Neuronal stem cell (in vitro differentiated cells): ENCODE measurements around the gene FCRLA.

Experiments
- DNase-seq: peaks from one replicate; pipeline ENCODE4 v3.0.0-alpha.2; 2013; ENCODE audit warnings: low spot score
- H2AFZ ChIP-seq: one replicate; pipeline ENCODE4 v1.6.1; 2013; ENCODE audit warnings: mild to moderate bottlenecking, low read length, inconsistent platforms
- H2AK5ac ChIP-seq: 2 replicates; pipeline ENCODE4 v1.6.1; 2013; ENCODE audit warnings: low read depth, mild to moderate bottlenecking, inconsistent platforms, low read length, moderate library complexity, mixed read lengths
- H2BK120ac ChIP-seq: 2 replicates; pipeline ENCODE4 v1.6.1; 2013; ENCODE audit warnings: low read depth, mild to moderate bottlenecking, inconsistent platforms, low read length, moderate library complexity, mixed read lengths
- H2BK12ac ChIP-seq: one replicate; pipeline ENCODE4 v1.6.1; 2013; ENCODE audit warnings: low read length, inconsistent platforms
- H2BK15ac ChIP-seq: 2 replicates; pipeline ENCODE4 v1.6.1; 2013; ENCODE audit warnings: mild to moderate bottlenecking, low read length, inconsistent platforms, mixed read lengths
- H2BK5ac ChIP-seq: one replicate; pipeline ENCODE4 v1.6.1; 2013; ENCODE audit warnings: inconsistent platforms, mild to moderate bottlenecking, low read length, moderate library complexity
- H3K14ac ChIP-seq: one replicate; pipeline ENCODE4 v1.6.1; 2013; ENCODE audit warnings: low read length, inconsistent platforms
- H3K18ac ChIP-seq: 2 replicates; pipeline ENCODE4 v1.6.1; 2013; ENCODE audit warnings: low read length, inconsistent platforms
- H3K23ac ChIP-seq: 2 replicates; pipeline ENCODE4 v1.6.1; 2013; ENCODE audit warnings: low read depth, mild to moderate bottlenecking, mixed read lengths, low read length, inconsistent platforms; ENCODE audit not compliant: poor library complexity
- H3K27ac ChIP-seq: replicated peaks from 3 replicates; pipeline ENCODE4 v1.5.1; 2013; ENCODE audit warnings: low read length, inconsistent platforms
- H3K27me3 ChIP-seq, 3 experiments: 2 replicates each; pipeline ENCODE4 v1.6.1; 2013; ENCODE audit warnings: low read length in 3 of 3, mild to moderate bottlenecking in 2 of 3, inconsistent platforms in 1 of 3, low read depth in 1 of 3, mixed read lengths in 1 of 3, moderate library complexity in 1 of 3; ENCODE audit not compliant: control insufficient read depth in 3 of 3, insufficient read depth in 3 of 3
- H3K36me3 ChIP-seq, 2 donors: replicated peaks in 1 of 2; 2 replicates each; pipeline ENCODE4 v1.6.1; 2013; ENCODE audit warnings: low read length in 2 of 2; ENCODE audit not compliant: control insufficient read depth in 2 of 2, insufficient read depth in 2 of 2
- H3K4ac ChIP-seq: 2 replicates; pipeline ENCODE4 v1.6.1; 2013; ENCODE audit warnings: inconsistent platforms, mild to moderate bottlenecking, low read length, moderate library complexity
- H3K4me1 ChIP-seq, 2 donors: 1 replicate in 1 of 2; 2 replicates in 1 of 2; pipeline ENCODE4 v1.6.1; 2013; ENCODE audit warnings: low read length in 2 of 2, low read depth in 1 of 2; ENCODE audit not compliant: control insufficient read depth in 2 of 2, insufficient read depth in 1 of 2
- H3K4me2 ChIP-seq: one replicate; pipeline ENCODE4 v1.6.1; 2013; ENCODE audit warnings: mild to moderate bottlenecking, low read length, inconsistent platforms; ENCODE audit not compliant: insufficient read depth, poor library complexity, severe bottlenecking
- H3K4me3 ChIP-seq, 2 donors: 2 replicates each; pipeline ENCODE4 v1.5.1; 2013; ENCODE audit warnings: low read length in 2 of 2, mild to moderate bottlenecking in 2 of 2, inconsistent platforms in 1 of 2, moderate library complexity in 1 of 2
- H3K79me1 ChIP-seq: one replicate; pipeline ENCODE4 v1.6.1; 2013; ENCODE audit warnings: low read depth, mild to moderate bottlenecking, inconsistent platforms, low read length, moderate library complexity
- H3K9ac ChIP-seq: one replicate; pipeline ENCODE4 v1.6.1; 2013; ENCODE audit warnings: mild to moderate bottlenecking, low read depth, low read length, inconsistent platforms; ENCODE audit not compliant: poor library complexity
- H3K9me3 ChIP-seq, 2 donors: replicated peaks in 1 of 2; 2 replicates each; pipeline versions ENCODE3 to v1.6.1; 2013; ENCODE audit warnings: low read length in 2 of 2, mild to moderate bottlenecking in 2 of 2, inconsistent platforms in 1 of 2, low read depth in 1 of 2, mixed read lengths in 1 of 2, moderate library complexity in 1 of 2; ENCODE audit not compliant: control insufficient read depth in 2 of 2, insufficient read depth in 1 of 2
- H4K8ac ChIP-seq: one replicate; pipeline ENCODE4 v1.6.1; 2013; ENCODE audit warnings: low read depth, mild to moderate bottlenecking, inconsistent platforms, low read length, moderate library complexity
- H4K91ac ChIP-seq: one replicate; pipeline ENCODE4 v1.6.1; 2013; ENCODE audit warnings: low read length, low read depth, mild to moderate bottlenecking, inconsistent platforms; ENCODE audit not compliant: poor library complexity
- WGBS, 2 donors: extraction: QIAGEN DNeasy Blood & Tissue Kit; methylation state at CpG; one replicate each; pipeline ENCODE4 v1.1.7; 2013; ENCODE audit warnings: missing lambda C conversion rate in 2 of 2, mixed read lengths in 1 of 2; ENCODE audit not compliant: insufficient read length in 2 of 2, insufficient replicate concordance in 1 of 2; ENCODE audit errors: extremely low coverage in 2 of 2; 5-methylcytosine and 5-hydroxymethylcytosine counted together

The FCRLA gene

DNA sequence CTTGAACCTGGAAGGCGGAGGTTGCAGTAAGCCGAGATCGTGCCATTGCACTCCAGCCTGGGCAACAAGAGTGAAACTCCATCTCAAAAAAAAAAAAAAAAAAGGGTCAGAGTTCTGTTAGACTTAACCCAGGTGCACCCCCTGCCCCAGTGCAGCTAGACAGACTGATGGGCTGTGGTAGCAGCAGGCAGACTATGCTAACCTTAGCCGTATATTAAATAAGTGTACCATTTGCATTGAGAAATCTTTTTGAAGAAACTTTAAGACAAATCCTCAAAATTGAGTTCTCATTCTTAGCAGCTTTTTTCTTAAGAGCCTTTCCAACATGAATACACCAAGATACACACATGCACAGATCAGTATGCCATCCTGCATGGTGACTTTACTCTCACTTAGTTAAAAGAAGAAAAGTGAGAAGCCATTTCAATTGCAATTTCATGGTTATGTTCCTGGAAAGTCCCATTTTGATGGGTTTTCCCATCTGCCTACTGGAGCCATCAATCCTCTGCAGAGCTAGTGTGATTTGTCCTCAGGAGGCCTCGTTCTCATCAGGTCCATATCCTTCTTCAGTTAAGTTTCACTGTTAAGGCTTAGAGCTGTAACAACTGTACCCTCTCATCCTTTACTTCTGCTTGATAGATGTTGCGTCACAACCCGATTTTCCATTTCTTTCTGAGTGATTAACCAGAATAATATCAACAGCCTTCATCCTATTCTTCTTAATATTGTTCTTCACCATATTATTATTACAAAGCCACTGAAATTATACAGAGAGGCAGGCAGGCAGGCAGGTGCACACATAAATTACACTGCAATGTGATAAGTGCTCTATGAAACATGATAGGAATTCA is 21.6 kb downstream of the FCRLA start:
- H2BK5ac ChIP-seq = no peak overlapping the region
- no peak overlapping the region for H3K9ac ChIP-seq
- H2BK12ac ChIP-seq = no peak overlapping the region
- H3K14ac ChIP-seq = no peak overlapping the region
- no peaks in the 10 kb centered on the region for H3K79me1 ChIP-seq
- WGBS, 2 donors = no CpG with 5 or more reads among the region's 7 CpGs
- no peak overlapping the region for H4K91ac ChIP-seq
- H2BK15ac ChIP-seq = no peak overlapping the region
- DNase-seq = no peak
- no peak overlapping the region for H2AK5ac ChIP-seq
- H3K18ac ChIP-seq = no peak overlapping the region
- no peak overlapping the region for H3K27ac ChIP-seq
- no peak overlapping the region for H3K4me3 ChIP-seq
- peaks cover 3 to 4% of the 10 kb centered on the region in 2 donors for H3K4me1 ChIP-seq
- no peak overlapping the region for H3K4ac ChIP-seq
- no peak overlapping the region for H2BK120ac ChIP-seq
- H3K27me3 ChIP-seq = peaks cover 0 to 63% (median 18%) of the 10 kb centered on the region in 3 experiments
- H3K4me2 ChIP-seq = no peak overlapping the region
- no peak overlapping the region for H3K23ac ChIP-seq
- H4K8ac ChIP-seq = no peak overlapping the region
- no peaks in the 10 kb centered on the region for H3K36me3 ChIP-seq
- H2AFZ ChIP-seq = no peak overlapping the region
- no peaks in the 10 kb centered on the region for H3K9me3 ChIP-seq

DNA sequence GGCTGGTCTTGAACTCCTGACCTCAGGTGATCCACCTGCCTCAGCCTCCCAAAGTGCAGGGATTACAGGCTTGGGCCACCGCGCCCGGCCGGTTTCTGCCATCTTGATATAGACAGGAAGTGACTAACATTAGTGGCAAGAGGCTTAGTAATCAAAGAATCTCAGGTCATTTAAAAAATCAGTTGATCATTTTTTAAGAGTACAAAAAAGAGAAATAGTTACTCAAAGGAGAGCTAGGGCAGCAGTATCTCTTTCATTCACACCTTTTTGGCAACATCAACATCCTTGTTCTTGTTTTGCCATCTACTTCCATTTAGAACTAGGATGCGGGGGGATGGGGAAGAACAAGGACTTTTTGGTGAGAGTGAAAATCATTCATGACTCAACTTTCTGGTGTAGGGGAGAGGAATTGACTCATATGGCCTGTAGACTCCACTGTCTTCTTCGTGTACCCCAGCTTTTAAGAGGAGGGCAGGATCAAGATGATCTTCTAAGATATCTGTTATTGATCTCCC is 23.1 kb downstream of the FCRLA start:
- Histone ChIP-seq H3K36me3 (no peaks in the 10 kb centered on the region), H3K4me2 (no peak overlapping the region), H3K4me3 (no peak overlapping the region), H3K4me1 (peaks cover 3 to 4% of the 10 kb centered on the region in 2 donors), H3K27ac (no peak overlapping the region), H2AFZ (no peak overlapping the region), H3K9ac (no peak overlapping the region), H3K23ac (no peak overlapping the region), H2BK12ac (no peak overlapping the region), H2AK5ac (no peak overlapping the region), H4K8ac (no peak overlapping the region), H3K18ac (no peak overlapping the region), H2BK5ac (no peak overlapping the region), H3K9me3 (no peaks in the 10 kb centered on the region), H3K14ac (no peak overlapping the region), H2BK15ac (no peak overlapping the region), H4K91ac (no peak overlapping the region), H3K79me1 (no peaks in the 10 kb centered on the region), H3K27me3 (peaks cover 0 to 55% (median 11%) of the 10 kb centered on the region in 3 experiments), H2BK120ac (no peak overlapping the region), H3K4ac (no peak overlapping the region)
- no peak for DNase-seq
- WGBS, 2 donors = no CpG with 5 or more reads among the region's 6 CpGs

DNA sequence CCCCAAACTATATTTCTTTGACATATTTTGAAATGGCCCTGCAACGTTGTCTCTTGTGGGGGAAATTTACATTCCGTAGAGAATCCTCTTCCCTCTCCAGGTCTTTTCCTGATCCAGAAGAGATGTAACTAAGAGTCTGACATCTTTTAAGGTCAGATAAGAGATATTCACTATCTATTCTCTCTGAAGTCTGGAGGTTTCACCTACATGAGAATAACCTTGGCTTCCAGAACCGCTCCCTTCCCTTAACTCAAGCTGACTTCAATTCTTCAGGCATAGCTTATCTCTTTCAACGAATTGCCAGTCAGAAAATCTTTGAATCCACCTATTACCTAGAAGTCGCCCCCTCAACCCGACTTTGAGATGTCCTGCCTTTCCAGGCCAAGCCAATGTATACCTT is 24.2 kb downstream of the FCRLA start:
- Histone ChIP-seq H3K14ac (no peak overlapping the region), H3K4me3 (no peak overlapping the region), H3K9me3 (no peaks in the 10 kb centered on the region), H4K8ac (no peak overlapping the region), H2AFZ (no peak overlapping the region), H2BK5ac (no peak overlapping the region), H2BK15ac (no peak overlapping the region), H3K27ac (no peak overlapping the region), H3K23ac (no peak overlapping the region), H3K9ac (no peak overlapping the region), H2BK12ac (no peak overlapping the region), H3K4me1 (no peaks in the 10 kb centered on the region), H3K4me2 (no peak overlapping the region), H3K18ac (no peak overlapping the region), H2BK120ac (no peak overlapping the region), H4K91ac (no peak overlapping the region), H2AK5ac (no peak overlapping the region), H3K79me1 (no peaks in the 10 kb centered on the region), H3K27me3 (peaks cover 0 to 60% (median 0%) of the 10 kb centered on the region in 3 experiments), H3K4ac (no peak overlapping the region), H3K36me3 (no peaks in the 10 kb centered on the region)
- WGBS, 2 donors = no CpG with 5 or more reads among the region's 6 CpGs
- no peak for DNase-seq

DNA sequence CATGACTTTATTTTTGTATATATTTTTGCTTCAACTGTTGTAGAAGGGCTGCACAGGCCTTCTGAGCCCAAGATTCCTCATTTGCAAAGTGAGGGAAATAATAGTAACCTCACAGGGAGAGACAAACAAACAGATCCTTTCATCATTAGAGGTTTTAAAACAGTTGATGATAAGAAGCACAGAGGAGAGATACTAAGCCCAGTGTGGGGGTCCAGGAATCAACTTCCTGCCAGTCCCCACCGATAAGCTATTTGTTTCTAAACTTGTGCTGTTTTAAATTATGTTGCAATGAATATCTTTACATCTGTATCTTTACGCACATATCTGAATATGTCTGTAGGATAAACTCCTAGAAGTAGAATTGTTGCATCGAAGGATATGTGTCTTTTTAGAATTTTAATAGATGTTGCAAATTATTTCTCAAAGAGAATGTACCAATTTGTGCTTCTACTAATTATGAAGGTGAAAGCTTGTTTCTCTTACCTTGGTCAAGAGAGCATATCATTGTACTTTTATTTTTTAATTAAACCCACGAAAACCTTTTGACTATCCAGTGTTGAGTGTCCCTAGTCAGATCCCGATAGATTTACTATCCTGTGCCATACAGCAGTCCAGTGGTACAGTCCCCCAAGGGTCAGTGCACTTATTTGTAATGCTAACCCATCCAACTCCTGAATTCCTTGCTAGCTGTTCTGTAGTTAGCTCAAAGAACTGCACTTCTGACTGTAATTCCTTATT is 25.1 kb downstream of the FCRLA start:
- no peak overlapping the region for H3K9ac ChIP-seq
- DNase-seq = no peak
- no peak overlapping the region for H3K23ac ChIP-seq
- H3K4me2 ChIP-seq = no peak overlapping the region
- H4K8ac ChIP-seq = no peak overlapping the region
- H3K14ac ChIP-seq = no peak overlapping the region
- H2BK5ac ChIP-seq = no peak overlapping the region
- no peak overlapping the region for H2AK5ac ChIP-seq
- no peaks in the 10 kb centered on the region for H3K4me1 ChIP-seq
- H2BK15ac ChIP-seq = no peak overlapping the region
- no peak overlapping the region for H2AFZ ChIP-seq
- no peak overlapping the region for H3K18ac ChIP-seq
- no peak overlapping the region for H2BK12ac ChIP-seq
- no peak overlapping the region for H4K91ac ChIP-seq
- WGBS, 2 donors = no CpG with 5 or more reads among the region's 5 CpGs
- H3K4ac ChIP-seq = no peak overlapping the region
- H3K36me3 ChIP-seq = no peaks in the 10 kb centered on the region
- peaks cover 0 to 69% (median 0%) of the 10 kb centered on the region in 3 experiments for H3K27me3 ChIP-seq
- no peak overlapping the region for H2BK120ac ChIP-seq
- H3K9me3 ChIP-seq = no peaks in the 10 kb centered on the region
- no peak overlapping the region for H3K4me3 ChIP-seq
- H3K27ac ChIP-seq = no peak overlapping the region
- H3K79me1 ChIP-seq = no peaks in the 10 kb centered on the region
